Fibroblast of the aortic adventitia (primary cell): ENCODE data around the gene SLC35B4. TPM values are rescaled to one million over a fixed set of nuclear protein-coding genes. Genes with fewer than 3 reads are reported as not detected.

Experiments
- total RNA-seq: library from RNA; depleted of rRNA; stranded (reverse); fragments of >200 nt; gene quantifications from 2 replicates; pipeline ENCODE4 v1.2.3, GENCODE V29; 2012; ENCODE audit warnings: low replicate concordance

SLC35B4 gene
- total RNA-seq, 1 donor, result 18.4 TPM

Other genes starting within 250 kb of the SLC35B4 start
- 0.09 and 0.82 TPM in 2 replicates for gene LRGUK, start 189.6 kb downstream of the SLC35B4 start, total RNA-seq
- 51.6 and 167 TPM in 2 replicates for gene AKR1B1, start 142.2 kb upstream of the SLC35B4 start, total RNA-seq
- gene AKR1B10, start 210.6 kb upstream of the SLC35B4 start, total RNA-seq, result 5.0 and 10.4 TPM in 2 replicates
- gene AKR1B15, start 232.2 kb upstream of the SLC35B4 start, total RNA-seq, result not detected in 2 replicates